HG02870 (cell line): Measurements from ENCODE around the gene TMEM69.
"Not testable (repeated sequence)": the region's sequence is repeated elsewhere in the genome, so short reads cannot be mapped to it uniquely, and the experiment has no call there.

Source experiments
- ATAC-seq: cut with Tn5 transposase; IDR thresholded peaks from one replicate; pipeline ENCODE4 v1.9.1; 2021; ENCODE audit warnings: mild to moderate bottlenecking, moderate library complexity; ENCODE audit not compliant: unreplicated experiment

TMEM69 gene

GRCh38 chr1:45687754-45688740 is at the start of gene TMEM69:
Gene TMEM69 (plus strand): TSS chr1:45688181. CDS start chr1:45691069, 2,888 bp downstream.
- no peak for ATAC-seq

- no peak for ATAC-seq
Measured at GRCh38 chr1:45640293-45640692, 47.7 kb upstream of the TMEM69 start.

GRCh38 chr1:45643321-45643720 is 44.7 kb upstream of the TMEM69 start:
- no peak for ATAC-seq

DNA sequence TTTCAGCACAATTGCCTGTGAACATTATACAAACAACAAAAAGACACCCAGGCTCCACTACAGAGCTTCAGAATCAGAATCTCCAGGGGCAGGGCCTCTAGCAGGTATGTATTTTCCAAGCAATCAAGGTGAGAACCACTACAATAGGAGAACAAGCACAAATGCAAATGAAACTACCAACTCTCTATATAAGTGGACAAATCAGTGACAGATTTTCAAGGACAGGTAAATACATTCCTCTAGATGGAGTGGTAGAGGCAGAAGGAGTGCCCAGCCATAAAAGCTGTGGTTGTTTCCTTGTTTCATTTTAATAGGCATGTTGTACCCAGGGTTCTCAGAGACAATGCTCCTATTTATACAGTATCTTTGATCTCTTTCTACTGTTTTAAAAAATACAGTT is 44.0 kb upstream of the TMEM69 start:
- ATAC-seq = no peak

DNA sequence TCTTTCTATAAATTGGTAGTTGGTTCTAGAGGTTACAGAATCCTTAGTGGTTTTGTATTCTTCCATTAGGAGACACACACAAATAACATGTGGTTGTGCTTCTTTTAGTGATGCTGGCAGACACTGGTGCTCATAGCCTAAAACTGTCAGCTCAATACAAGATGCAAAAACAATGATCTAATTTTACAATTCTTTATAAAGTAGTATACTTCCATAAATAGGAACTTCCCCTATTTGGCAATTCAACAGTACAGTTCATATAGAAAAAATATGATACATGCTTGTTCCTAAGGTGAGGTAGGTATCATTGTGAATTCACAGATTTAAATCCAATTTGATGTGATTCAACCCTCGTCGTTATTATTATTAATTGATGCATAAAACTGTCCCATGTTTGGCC is 43.3 kb upstream of the TMEM69 start:
- no peak for ATAC-seq

DNA sequence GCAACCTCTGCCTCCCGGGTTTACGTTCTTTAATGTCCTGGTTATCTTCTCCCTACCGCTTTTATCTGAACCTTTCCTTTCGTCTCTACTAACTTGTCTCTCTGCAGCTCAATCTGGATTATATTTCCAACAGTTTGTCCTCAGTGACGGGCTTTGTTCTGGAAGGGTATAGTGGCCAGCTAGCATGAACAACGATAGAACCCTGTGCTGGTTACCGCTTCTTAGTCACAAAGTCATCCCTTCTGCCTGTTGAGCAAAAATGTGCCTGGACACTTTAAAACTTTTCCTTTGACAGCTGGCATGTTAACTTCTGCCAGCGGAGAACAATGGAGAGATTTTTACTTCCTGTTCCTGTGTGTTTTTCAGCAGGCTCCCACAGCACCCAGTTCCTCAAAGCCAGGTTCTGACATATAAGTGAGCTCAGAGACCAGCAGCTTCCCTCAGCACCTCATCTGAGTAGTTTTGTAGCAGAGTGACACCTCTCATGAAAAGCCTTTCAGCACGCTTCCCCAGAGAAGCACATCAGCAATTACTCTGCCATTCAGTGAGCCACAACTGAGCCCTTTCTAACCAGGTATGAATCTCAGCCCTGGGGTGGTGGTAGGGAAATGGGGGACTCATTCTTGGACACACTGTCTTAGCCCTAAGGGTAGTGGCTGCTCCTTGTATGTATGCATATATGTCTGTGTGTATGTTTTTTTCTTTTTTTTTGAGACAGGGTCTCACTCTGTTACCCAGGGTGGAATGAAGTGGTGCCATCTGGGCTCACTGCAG is 40.5 kb upstream of the TMEM69 start:
- no peak for ATAC-seq

DNA sequence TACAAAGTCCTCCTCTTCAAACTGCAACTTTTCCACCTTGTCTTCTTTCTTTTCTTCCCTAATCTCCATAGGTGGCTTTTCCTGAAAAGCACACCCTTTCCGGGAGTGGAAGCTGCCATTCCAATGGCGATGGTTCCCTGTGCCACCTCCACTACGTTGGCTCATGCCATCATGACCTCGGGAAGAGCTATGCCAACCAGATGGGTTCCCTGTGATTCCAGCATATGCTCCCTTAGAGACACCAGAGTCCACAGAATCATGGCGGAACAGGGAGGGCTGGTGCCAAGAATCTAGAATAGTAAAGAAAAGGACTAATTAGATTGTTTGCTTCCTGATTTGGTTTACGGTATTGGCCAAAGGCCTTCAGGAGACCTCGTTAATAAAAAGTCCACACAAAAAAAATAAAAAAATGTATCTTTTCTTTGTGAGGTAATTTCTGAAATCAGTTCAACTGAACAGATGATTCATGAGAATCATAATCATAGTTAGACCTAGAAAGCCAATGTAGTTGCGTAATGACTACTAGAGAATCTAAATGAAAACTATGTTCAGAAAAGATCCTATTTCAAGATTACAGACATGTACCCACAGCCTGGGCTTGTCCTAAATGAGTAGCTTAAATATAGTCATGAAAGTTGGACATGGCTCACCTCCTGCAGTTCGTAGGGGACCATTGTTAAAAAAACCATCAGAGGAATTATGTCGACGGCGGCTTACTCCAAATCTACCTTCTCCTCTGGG is 33.3 kb upstream of the TMEM69 start:
- no peak for ATAC-seq

DNA sequence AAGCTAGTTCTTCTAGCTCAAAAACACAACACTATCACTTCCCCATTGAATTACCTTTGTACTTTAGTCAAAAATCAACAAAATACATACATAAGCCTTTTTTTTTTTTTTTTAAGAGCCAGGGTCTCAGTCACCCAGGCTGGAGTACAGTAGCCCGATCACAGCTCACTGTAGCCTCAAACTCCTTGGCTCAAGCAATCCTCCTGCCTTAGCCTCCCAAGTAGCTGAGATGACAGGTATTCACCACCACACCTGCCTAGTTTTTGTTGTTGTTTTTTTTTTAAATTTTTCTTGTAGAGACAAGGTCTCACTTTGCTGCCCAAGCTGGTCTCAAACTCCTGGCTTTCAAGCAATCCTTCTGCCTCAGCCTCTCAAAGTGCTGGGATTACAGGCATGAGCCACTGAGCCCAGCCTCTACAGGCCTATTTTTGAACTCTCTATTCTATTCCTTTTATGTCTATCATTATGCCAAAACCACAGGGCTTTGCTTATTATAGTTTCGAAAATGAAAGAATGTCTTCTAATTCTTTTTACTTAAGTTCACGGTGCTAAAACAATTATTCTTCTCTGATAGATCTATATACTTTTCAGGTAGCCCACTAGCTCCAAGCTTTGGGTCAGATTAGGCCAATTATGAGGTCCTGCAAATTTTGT is 31.3 kb upstream of the TMEM69 start:
- no peak for ATAC-seq

DNA sequence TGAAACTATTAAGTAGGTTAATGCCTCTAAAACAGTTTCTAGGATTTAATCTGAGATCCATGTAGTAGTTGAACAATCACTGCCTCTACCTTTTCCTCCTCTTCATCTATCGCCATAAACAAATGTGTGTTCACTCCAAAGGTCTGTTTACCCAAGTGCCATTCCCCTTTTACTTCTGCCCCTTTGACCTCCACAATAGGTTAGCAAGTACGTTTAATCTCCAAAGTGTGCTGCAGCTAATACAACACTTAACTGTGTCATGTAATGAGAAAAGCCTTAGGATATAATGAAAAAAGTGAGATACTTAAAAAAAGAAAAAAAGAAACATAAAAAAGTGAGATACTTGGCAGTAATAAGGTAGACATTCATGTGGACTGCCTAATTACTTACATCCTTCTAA is 29.8 kb upstream of the TMEM69 start:
- ATAC-seq = no peak

- ATAC-seq = no peak
Measured at GRCh38 chr1:45659222-45659621, 28.8 kb upstream of the TMEM69 start.

DNA sequence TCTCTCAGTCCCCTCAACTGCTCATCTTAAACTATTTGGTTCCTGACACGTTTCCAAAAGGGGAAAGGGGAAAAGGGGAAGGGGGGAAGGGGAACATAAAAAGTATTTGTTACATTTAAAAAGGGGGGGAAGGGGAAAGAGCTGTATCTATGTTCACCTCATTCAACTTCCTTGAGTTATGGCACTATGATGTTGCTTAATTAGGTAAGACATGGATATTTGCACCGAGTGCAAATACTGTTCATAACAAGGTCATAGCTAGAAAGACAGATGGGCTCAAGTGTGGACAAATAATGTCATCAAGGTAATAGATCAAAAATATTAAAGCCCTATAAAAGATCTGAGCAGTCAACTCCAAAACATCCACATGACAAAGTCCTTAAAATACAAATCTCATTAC is 27.6 kb upstream of the TMEM69 start:
- no peak for ATAC-seq

GRCh38 chr1:45666836-45667235 is 21.1 kb upstream of the TMEM69 start:
- ATAC-seq = no peak

- ATAC-seq = no peak
Measured at GRCh38 chr1:45667321-45668111, 20.5 kb upstream of the TMEM69 start.

DNA sequence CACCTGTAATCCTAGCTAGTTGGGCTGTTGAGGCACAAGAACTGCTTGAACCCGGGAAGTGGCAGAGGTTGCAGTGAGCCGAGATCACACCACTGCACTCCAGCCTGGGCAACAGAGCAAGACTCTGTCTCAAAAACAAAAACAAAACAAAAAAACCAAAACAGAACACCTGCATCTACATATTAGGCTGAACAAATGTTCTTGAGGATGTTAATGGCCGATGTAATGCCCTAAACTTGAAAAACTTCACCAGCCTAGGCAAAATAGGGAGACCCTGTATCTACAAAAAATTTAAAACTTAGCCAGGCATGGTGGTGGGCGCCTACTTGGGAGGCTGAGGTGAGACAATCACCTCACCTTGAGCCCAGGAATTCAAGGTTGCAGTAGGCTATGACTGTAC is 19.5 kb upstream of the TMEM69 start:
- ATAC-seq = no peak

- no peak for ATAC-seq
Measured at GRCh38 chr1:45669379-45669778, 18.6 kb upstream of the TMEM69 start.

GRCh38 chr1:45669859-45670655 is 17.9 kb upstream of the TMEM69 start:
- ATAC-seq = no peak

- ATAC-seq = no peak
Measured at GRCh38 chr1:45673956-45674355, 14.0 kb upstream of the TMEM69 start.

DNA sequence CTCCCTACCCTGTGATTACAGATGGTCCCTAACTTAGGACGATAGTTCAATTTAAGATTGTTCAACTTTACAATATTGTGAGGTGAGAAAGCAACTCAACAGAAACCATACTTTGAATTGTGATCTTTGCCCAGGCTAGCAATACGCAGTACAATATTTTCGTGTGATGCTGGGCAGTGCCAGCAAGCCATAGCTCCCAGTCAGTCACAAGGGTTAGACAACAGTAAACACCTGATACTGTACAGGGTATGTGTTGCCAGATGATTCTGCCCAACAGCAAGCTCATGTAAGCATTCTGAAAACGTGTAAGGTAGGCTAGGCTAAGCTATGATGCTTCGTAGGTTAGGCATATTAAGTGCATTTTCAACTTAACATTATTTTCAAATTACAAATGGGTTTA is 13.5 kb upstream of the TMEM69 start:
- no peak for ATAC-seq

- not testable (repeated sequence) for ATAC-seq
Measured at GRCh38 chr1:45676553-45676952, 11.4 kb upstream of the TMEM69 start.
